SK-N-SH (cell line): ENCODE measurements around the gene MXRA5.

ENCODE experiments used
- CHD2 ChIP-seq: fragments of 150-350 bp; IDR thresholded peaks from 2 replicates; pipeline ENCODE4 v1.6.1; 2018; ENCODE audit warnings: low read length; ENCODE audit not compliant: partially characterized antibody
- TF ChIP-seq, protein P1 (sequence below): IDR thresholded peaks from 2 replicates; pipeline ENCODE4 v1.4.0; 2012; ENCODE audit warnings: low read depth, borderline replicate concordance

DNA sequence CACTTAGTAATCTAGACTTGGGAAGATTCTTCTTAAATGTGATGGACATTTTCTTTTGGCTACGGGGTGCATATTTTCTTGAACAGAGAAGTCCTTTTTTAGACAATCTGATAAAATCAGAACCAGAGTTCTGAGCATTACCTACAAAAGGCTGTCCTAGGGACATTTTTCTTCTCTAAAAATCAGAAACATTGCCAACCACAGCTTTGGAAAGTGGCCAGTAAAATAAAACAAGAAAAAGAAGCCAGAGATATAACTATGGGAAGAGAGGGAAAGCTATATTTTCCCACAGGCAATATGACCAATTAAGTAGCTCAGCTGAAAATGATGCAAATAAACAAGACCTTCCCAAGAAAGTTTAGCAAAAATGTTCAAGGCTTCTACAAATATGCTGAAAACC is 55.9 kb downstream of the MXRA5 start:
- TF ChIP-seq CHD2 = no peak
- TF ChIP-seq, protein P1, sequence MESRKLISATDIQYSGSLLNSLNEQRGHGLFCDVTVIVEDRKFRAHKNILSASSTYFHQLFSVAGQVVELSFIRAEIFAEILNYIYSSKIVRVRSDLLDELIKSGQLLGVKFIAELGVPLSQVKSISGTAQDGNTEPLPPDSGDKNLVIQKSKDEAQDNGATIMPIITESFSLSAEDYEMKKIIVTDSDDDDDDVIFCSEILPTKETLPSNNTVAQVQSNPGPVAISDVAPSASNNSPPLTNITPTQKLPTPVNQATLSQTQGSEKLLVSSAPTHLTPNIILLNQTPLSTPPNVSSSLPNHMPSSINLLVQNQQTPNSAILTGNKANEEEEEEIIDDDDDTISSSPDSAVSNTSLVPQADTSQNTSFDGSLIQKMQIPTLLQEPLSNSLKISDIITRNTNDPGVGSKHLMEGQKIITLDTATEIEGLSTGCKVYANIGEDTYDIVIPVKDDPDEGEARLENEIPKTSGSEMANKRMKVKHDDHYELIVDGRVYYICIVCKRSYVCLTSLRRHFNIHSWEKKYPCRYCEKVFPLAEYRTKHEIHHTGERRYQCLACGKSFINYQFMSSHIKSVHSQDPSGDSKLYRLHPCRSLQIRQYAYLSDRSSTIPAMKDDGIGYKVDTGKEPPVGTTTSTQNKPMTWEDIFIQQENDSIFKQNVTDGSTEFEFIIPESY = no peak
